H9 (cell line): ENCODE data around the gene RNASEH2B. TPM values are rescaled to one million over a fixed set of nuclear protein-coding genes. Genes with fewer than 3 reads are reported as not detected.

Experiments used
- DNase-seq: peaks from one replicate; pipeline ENCODE4 v3.0.0-alpha.2; 2017
- H2AFZ ChIP-seq: one replicate; pipeline ENCODE4 v1.6.1; 2013; ENCODE audit warnings: mild to moderate bottlenecking, low read length, control low read depth, moderate library complexity
- H2AK5ac ChIP-seq: 2 replicates; pipeline ENCODE4 v1.6.1; 2013; ENCODE audit warnings: low read length, control low read depth, mixed read lengths; ENCODE audit not compliant: insufficient read length
- H2BK120ac ChIP-seq: one replicate; pipeline ENCODE4 v1.6.1; 2013; ENCODE audit warnings: low read depth, mild to moderate bottlenecking, low read length, control low read depth, inconsistent platforms; ENCODE audit not compliant: poor library complexity, severe bottlenecking
- H2BK12ac ChIP-seq: 2 replicates; pipeline ENCODE4 v1.6.1; 2013; ENCODE audit warnings: low read length, control low read depth, mixed read lengths, low read depth; ENCODE audit not compliant: insufficient read length
- H2BK15ac ChIP-seq: 2 replicates; pipeline ENCODE4 v1.6.1; 2013; ENCODE audit warnings: low read depth, low read length, control low read depth
- H2BK20ac ChIP-seq: one replicate; pipeline ENCODE4 v1.6.1; 2013; ENCODE audit warnings: low read depth, mild to moderate bottlenecking, low read length, control low read depth, inconsistent platforms; ENCODE audit not compliant: poor library complexity, severe bottlenecking
- H2BK5ac ChIP-seq: 2 replicates; pipeline ENCODE4 v1.6.1; 2013; ENCODE audit warnings: low read length, control low read depth, mixed read lengths; ENCODE audit not compliant: insufficient read length
- H3K14ac ChIP-seq: 2 replicates; pipeline ENCODE4 v1.6.1; 2013; ENCODE audit warnings: low read length, control low read depth; ENCODE audit not compliant: insufficient read depth
- H3K18ac ChIP-seq: 2 replicates; pipeline ENCODE4 v1.6.1; 2013; ENCODE audit warnings: low read depth, mild to moderate bottlenecking, mixed read lengths, low read length, control low read depth; ENCODE audit not compliant: insufficient read length
- H3K23ac ChIP-seq: 2 replicates; pipeline ENCODE4 v1.6.1; 2013; ENCODE audit warnings: low read length, control low read depth, mixed read lengths, low read depth; ENCODE audit not compliant: insufficient read length
- H3K23me2 ChIP-seq: 2 replicates; pipeline ENCODE4 v1.6.1; 2013; ENCODE audit warnings: low read depth, mild to moderate bottlenecking, mixed read lengths, low read length, control low read depth; ENCODE audit not compliant: insufficient read length, poor library complexity, severe bottlenecking
- H3K27ac ChIP-seq: 2 replicates; pipeline ENCODE4 v1.5.1; 2013; ENCODE audit warnings: low read length, control low read depth, mixed read lengths, low read depth; ENCODE audit not compliant: insufficient read length
- H3K27me3 ChIP-seq: 2 replicates; pipeline ENCODE4 v1.6.1; 2013; ENCODE audit warnings: low read length, control low read depth, inconsistent platforms; ENCODE audit not compliant: insufficient read depth
- H3K4ac ChIP-seq: 2 replicates; pipeline ENCODE4 v1.6.1; 2013; ENCODE audit warnings: low read depth, mild to moderate bottlenecking, control low read depth, inconsistent platforms, low read length, moderate library complexity
- H3K4me1 ChIP-seq: 2 replicates; pipeline ENCODE4 v1.6.1; 2013; ENCODE audit warnings: low read length, control low read depth, inconsistent platforms; ENCODE audit not compliant: insufficient read depth
- H3K4me2 ChIP-seq: 2 replicates; pipeline ENCODE4 v1.6.1; 2013; ENCODE audit warnings: low read length, control low read depth, mixed read lengths; ENCODE audit not compliant: insufficient read length, insufficient read depth
- H3K56ac ChIP-seq: 2 replicates; pipeline ENCODE4 v1.6.1; 2013; ENCODE audit warnings: low read depth, mild to moderate bottlenecking, mixed read lengths, low read length, control low read depth; ENCODE audit not compliant: insufficient read length
- H3K79me1 ChIP-seq: 2 replicates; pipeline ENCODE4 v1.6.1; 2013; ENCODE audit warnings: low read depth, mild to moderate bottlenecking, moderate library complexity, low read length, control low read depth, inconsistent platforms; ENCODE audit not compliant: insufficient read depth, poor library complexity, severe bottlenecking
- H3K79me2 ChIP-seq: 2 replicates; pipeline ENCODE4 v1.6.1; 2013; ENCODE audit warnings: low read length, control low read depth, inconsistent platforms; ENCODE audit not compliant: insufficient read depth
- H3K9ac ChIP-seq: 2 replicates; pipeline ENCODE4 v1.6.1; 2013; ENCODE audit warnings: low read length, control low read depth, mixed read lengths; ENCODE audit not compliant: insufficient read length; ENCODE audit errors: extremely low read depth
- H3K9me3 ChIP-seq: one replicate; pipeline ENCODE4 v1.6.1; 2013; ENCODE audit warnings: low read depth, low read length, inconsistent platforms; ENCODE audit not compliant: control insufficient read depth
- H3T11ph ChIP-seq: one replicate; pipeline ENCODE4 v1.6.1; 2013; ENCODE audit warnings: mild to moderate bottlenecking, low read length, control low read depth, inconsistent platforms
- H4K20me1 ChIP-seq: one replicate; pipeline ENCODE4 v1.6.1; 2013; ENCODE audit not compliant: control insufficient read depth, insufficient read length, insufficient read depth
- H4K5ac ChIP-seq: 2 replicates; pipeline ENCODE4 v1.6.1; 2013; ENCODE audit warnings: low read depth, mild to moderate bottlenecking, mixed read lengths, low read length, control low read depth; ENCODE audit not compliant: insufficient read length
- H4K8ac ChIP-seq: replicated peaks from 2 replicates; pipeline ENCODE4 v1.6.1; 2013; ENCODE audit warnings: low read length, control low read depth, mixed read lengths, low read depth; ENCODE audit not compliant: insufficient read length
- H4K91ac ChIP-seq: 2 replicates; pipeline ENCODE4 v1.6.1; 2013; ENCODE audit warnings: low read depth, mild to moderate bottlenecking, moderate library complexity, mixed read lengths, low read length, control low read depth; ENCODE audit not compliant: insufficient read length
- H3K27ac Mint-ChIP-seq, 3 experiments: 2 replicates in 2 of 3; 3 replicates in 1 of 3; pipeline ENCODE4 v1.8.0; 2020 to 2021; ENCODE audit warnings: mixed read lengths in 3 of 3, mild to moderate bottlenecking in 1 of 3, moderate library complexity in 1 of 3
- H3K27me3 Mint-ChIP-seq: 2 replicates; pipeline ENCODE4 v1.8.0; 2021; ENCODE audit warnings: low read depth, mild to moderate bottlenecking, moderate library complexity, mixed read lengths
- H3K36me3 Mint-ChIP-seq, 3 experiments: 2 replicates in 2 of 3; 3 replicates in 1 of 3; pipeline ENCODE4 v1.8.0; 2020 to 2021; ENCODE audit warnings: low read depth in 3 of 3, mixed read lengths in 3 of 3; ENCODE audit not compliant: insufficient read depth in 1 of 3
- H3K4me1 Mint-ChIP-seq, 2 experiments: 2 replicates each; pipeline ENCODE4 v1.8.0; 2020; ENCODE audit warnings: mixed read lengths in 2 of 2
- H3K4me3 Mint-ChIP-seq, 2 experiments: 2 replicates in 1 of 2; 3 replicates in 1 of 2; pipeline ENCODE4 v1.8.0; 2020 to 2021; ENCODE audit warnings: mild to moderate bottlenecking in 2 of 2, mixed read lengths in 2 of 2, moderate library complexity in 1 of 2
- H3K9me3 Mint-ChIP-seq, 2 experiments: 2 replicates in 1 of 2; 3 replicates in 1 of 2; pipeline ENCODE4 v1.8.0; 2020; ENCODE audit warnings: mild to moderate bottlenecking in 2 of 2, mixed read lengths in 2 of 2, moderate library complexity in 1 of 2
- WGBS: extraction: QIAGEN DNeasy Blood & Tissue Kit; methylation state at CpG from one replicate; pipeline ENCODE4 v1.1.7; 2013; ENCODE audit warnings: missing lambda C conversion rate, low lambda C conversion rate, mixed read lengths; ENCODE audit not compliant: insufficient read length; ENCODE audit errors: extremely low coverage; 5-methylcytosine and 5-hydroxymethylcytosine counted together
- total RNA-seq: library from RNA; stranded (reverse); gene quantifications from 2 replicates; pipeline ENCODE4 v1.2.1, GENCODE V29; 2021
- TF ChIP-seq, protein P1 (sequence below): fragments of 200-600 bp; sonication (generic); conservative IDR thresholded peaks from 3 replicates; pipeline ENCODE4 v1.8.0; 2021; ENCODE audit warnings: antibody characterized with exemption, mild to moderate bottlenecking

Gene RNASEH2B
- total RNA-seq, 1 experiment from 2014 or later: 53.9 TPM

DNA sequence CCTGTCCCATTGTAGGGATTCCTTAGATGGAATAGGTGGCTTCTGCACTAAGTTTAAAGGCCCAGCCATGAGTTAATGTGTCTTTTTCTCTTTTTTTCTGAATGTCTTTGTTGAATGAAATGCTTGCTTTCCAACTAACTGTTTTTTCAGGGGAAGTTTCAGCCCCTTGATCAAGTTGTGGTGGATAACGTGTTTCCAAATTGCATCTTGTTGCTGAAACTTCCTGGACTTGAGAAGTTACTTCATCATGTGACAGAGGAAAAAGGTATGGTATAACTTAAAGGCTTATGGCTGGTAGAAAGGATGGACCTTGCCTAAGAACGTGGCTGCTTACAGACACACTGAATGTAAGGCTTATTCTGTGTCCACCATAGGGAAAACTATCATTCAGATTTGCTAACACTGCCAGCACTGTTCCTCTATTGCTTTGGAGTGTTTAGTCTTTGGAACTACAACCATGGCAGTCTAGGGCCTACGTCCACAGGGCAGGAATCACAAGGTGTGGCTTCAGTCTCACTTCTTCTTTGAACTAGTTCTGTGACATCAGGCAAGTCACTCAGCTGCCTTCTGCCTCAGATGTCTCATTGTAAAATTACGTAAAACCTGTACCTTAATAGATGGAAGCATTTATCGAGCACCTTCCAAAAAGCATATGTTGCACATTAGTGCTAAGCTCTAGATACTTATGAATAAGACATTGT lies 25.3 kb downstream of the RNASEH2B start:
- H3K27me3 Mint-ChIP-seq: peaks cover 2% of the 10 kb centered on the region; the same call in 1 of the 2 replicates
- Histone ChIP-seq H3K27ac (no peak overlapping the region), H2BK15ac (no peak overlapping the region), H3K14ac (no peak overlapping the region), H3K79me2 (no peaks in the 10 kb centered on the region), H3K27me3 (no peaks in the 10 kb centered on the region), H3K23me2 (no peaks in the 10 kb centered on the region), H3K9me3 (no peaks in the 10 kb centered on the region), H3T11ph (no peak overlapping the region), H3K9ac (no peak overlapping the region), H2AK5ac (no peak overlapping the region), H3K56ac (no peak overlapping the region), H3K4ac (no peak overlapping the region), H2AFZ (no peak overlapping the region), H3K23ac (no peak overlapping the region), H2BK12ac (no peak overlapping the region), H4K8ac (no peak overlapping the region), H2BK120ac (no peak overlapping the region), H3K18ac (no peak overlapping the region), H3K4me2 (no peak overlapping the region), H2BK5ac (no peak overlapping the region), H3K4me1 (no peaks in the 10 kb centered on the region), H3K79me1 (no peaks in the 10 kb centered on the region), H4K91ac (no peak overlapping the region), H4K5ac (no peak overlapping the region), H4K20me1 (no peaks in the 10 kb centered on the region), H2BK20ac (no peak overlapping the region)
- TF ChIP-seq, protein P1, sequence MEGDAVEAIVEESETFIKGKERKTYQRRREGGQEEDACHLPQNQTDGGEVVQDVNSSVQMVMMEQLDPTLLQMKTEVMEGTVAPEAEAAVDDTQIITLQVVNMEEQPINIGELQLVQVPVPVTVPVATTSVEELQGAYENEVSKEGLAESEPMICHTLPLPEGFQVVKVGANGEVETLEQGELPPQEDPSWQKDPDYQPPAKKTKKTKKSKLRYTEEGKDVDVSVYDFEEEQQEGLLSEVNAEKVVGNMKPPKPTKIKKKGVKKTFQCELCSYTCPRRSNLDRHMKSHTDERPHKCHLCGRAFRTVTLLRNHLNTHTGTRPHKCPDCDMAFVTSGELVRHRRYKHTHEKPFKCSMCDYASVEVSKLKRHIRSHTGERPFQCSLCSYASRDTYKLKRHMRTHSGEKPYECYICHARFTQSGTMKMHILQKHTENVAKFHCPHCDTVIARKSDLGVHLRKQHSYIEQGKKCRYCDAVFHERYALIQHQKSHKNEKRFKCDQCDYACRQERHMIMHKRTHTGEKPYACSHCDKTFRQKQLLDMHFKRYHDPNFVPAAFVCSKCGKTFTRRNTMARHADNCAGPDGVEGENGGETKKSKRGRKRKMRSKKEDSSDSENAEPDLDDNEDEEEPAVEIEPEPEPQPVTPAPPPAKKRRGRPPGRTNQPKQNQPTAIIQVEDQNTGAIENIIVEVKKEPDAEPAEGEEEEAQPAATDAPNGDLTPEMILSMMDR: no peak
- H3K4me1 Mint-ChIP-seq: peaks cover 10% of the 10 kb centered on the region in 2 experiments
- H3K4me3 Mint-ChIP-seq: no peak overlapping the region
- peaks cover 8 to 11% of the 10 kb centered on the region in 2 experiments; a peak in 3 of 5 replicates for H3K9me3 Mint-ChIP-seq
- peaks cover 38 to 56% (median 38%) of the 10 kb centered on the region in 3 experiments for H3K36me3 Mint-ChIP-seq
- H3K27ac Mint-ChIP-seq: no peak overlapping the region
- no CpG with 5 or more reads among the region's 5 CpGs for WGBS
- no peak for DNase-seq
